Adipose tissue (tissue), 3 donors: ENCODE data around the gene NDUFAF8. TPM values are rescaled to one million over a fixed set of nuclear protein-coding genes. Genes with fewer than 3 reads are reported as not detected.

Experiments
- H3K27ac ChIP-seq: one replicate; pipeline ENCODE4 v1.5.1; 2013; ENCODE audit warnings: low read depth, low read length
- WGBS, 3 donors: extraction: QIAGEN DNeasy Blood & Tissue Kit; methylation state at CpG; one replicate each; pipeline ENCODE4 v1.1.7; 2013; 5-methylcytosine and 5-hydroxymethylcytosine counted together
- polyA plus RNA-seq, 3 donors: library from polyadenylated mRNA; stranded (reverse); fragments of 200-250 nt; gene quantifications; one replicate each; pipeline ENCODE4 v1.2.3, GENCODE V29; 2013
- donor health status: healthy with polysubstance abuse.
- donor health status: Bipolar disorder and iron deficiency.
- donor health status: healthy.

Gene NDUFAF8
- polyA plus RNA-seq, 3 donors: 17.7 to 56.3 (median 46.2) TPM

DNA sequence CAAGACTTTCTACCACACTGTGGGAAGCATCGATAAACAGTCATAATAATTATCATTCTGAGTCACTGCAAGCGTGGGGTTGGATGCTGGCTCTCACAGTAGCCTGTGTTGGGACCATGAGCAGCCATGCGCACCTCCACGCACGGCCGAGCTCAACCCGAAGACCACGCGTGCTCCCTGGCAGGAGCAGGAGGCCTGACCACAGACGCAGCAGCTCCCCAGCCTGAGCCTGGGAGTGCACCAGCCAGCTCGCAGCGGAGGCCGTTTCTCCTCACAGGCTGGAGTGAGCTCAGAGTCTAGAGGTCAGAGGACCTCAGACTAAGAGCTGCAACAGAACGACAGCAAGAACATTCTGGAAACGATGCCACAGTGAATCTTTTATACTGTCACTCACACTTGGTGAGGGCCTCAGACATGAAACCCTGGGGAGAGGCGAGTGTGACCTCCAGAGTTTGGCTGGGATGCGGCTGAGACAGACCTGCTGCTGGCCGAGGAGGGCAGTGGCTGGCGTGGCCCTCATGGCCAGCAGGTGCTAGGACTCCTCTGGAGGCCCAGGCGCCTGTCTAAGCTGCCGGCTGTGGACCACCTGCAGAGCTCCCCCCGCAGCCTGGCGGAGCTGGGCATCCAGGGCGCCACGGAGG, 6.0 kb downstream of the NDUFAF8 start:
- 84 to 86% (median 85%) methylated on average over 25 of the region's 25 CpGs for WGBS, 3 donors
- H3K27ac ChIP-seq: no peak overlapping the region

DNA sequence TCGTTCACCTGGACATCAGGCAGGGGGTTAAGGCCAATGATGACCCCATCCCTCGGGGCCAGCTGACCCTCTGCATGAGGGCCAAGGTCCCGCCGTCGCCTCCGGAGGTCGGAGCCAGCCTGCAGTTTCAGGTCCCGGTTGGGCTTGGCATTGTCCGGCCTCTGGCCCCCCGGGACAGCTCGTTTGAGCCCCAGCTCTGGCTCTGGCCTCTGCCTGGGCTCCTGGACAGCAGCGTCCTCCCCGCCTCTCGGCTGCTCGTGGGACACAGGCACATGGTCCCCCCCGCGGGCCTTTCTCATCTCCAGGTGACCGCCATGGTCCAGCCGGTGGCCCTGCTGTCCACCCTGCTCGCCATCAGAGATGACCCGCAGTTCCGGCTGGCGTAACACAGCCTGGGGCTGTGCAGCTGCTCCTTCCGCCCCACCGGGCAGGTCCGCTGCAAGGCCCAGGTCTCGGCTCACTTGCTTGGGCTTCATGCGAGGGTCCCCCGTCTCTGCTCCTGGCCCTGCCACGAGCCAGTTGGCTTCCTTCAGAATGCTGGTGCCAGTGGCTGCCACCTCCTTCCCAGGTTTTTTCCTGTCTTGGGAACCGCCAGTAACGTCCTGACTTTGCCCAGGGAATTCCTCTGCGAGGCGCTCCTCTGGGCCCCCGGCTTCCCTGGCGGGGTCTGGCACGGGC, 6.7 kb downstream of the NDUFAF8 start:
- no peak overlapping the region for H3K27ac ChIP-seq
- WGBS, 3 donors: 68 to 79% (median 77%) methylated on average over 34 to 37 of the region's 37 CpGs

DNA sequence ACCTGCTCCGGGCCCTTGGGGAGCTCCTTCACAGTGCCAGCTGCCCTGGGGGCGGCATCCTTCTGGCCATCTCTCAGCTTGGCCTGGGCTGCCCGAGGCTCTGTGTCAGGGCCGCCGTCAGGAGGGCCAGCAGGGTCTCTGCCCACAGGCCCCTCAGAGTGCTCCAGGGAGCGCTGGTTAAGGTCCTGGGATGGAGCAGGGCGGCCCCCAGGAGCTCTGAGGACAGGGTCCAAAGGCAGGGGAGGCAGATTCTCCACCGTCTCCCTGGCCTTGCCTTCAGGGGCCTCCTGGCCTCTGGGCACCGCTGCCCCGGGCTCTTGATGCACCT, 7.2 kb downstream of the NDUFAF8 start:
- 89 to 92% (median 90%) methylated on average over 10 of the region's 10 CpGs for WGBS, 3 donors
- H3K27ac ChIP-seq: no peak overlapping the region

DNA sequence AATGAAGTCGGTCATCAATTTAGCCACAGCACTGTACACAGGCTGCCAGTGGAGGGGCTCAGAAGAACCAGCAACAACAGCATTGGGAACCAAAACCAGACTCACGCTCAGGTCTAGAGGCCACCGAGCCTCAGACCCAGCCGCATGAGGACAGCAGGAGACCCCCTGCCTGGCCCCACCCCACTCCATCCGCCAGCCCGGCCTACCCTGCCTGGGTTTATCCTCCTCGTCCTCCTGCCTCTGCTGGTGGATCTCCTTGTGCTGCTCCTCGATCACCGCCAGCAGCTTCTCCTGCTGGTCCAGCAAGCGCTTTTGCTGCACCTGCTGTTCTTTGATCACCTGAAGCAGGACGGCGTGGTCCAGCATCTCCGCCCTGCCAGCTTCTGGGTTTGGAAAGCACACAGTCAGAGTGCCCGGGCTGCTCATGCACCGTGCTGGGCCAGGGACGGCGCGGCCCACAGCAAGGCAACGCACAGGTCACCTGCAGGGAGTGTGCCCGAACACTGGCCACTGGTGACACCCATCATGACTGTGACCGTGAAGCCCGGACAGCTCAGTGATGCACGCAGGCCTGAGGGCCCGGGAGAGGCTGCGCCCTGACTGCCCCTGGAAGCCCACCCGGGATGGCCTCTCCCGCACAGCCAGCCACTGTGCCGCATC, 7.7 kb downstream of the NDUFAF8 start:
- H3K27ac ChIP-seq: no peak overlapping the region
- WGBS, 3 donors: 93 to 96% (median 96%) methylated on average over 26 to 28 of the region's 28 CpGs

DNA sequence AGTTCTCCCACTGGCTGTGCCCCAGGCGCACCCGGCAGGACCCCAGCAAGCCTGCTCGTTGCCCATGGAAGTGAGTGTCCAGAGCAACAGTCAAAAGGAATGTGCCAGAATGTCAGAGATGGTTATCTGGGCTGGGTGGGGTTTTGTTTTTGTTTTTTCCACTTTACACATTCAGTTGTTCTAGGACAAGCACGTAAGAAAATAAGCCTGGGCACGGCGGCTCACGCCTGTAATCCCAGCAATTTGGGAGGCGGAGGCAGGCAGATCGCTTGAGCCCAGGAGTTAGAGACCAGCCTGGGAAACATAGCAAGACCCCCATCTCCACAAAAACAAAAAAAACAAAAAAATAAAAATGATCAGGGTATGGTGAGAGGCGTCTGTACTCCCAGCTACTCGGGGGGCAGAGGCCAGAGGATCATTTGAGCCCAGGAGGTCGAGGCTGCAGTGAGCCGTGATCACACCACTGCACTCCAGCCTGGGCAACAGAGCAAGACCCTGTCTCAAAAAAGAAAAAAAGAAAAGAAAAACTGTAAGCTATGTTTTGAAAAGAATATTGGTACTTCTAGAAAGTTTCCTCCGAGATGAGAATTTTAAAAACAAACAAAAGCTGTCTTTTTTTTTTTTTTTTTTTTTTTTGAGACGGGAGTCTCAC, 8.3 kb downstream of the NDUFAF8 start:
- WGBS, 3 donors: 93 to 95% (median 93%) methylated on average over 14 of the region's 15 CpGs

DNA sequence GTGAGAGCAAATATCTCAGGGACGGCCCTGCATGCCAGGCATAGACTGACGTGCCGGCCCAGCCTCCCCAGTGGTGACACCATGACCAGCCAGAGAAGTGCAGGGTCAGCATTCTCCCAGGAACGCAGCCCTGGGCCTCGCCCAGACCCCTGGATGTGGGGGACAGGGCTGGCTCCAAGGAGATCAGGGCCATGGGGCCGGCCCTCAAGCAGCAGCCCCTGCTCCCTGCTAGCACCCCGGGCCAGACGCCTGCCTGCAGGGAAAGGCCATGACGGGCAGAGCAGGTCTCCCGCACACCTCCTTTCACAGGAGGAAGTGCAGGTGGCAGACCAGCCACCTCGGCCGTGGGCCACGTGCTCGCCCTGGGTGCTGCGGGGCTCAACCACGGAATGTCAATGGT, 9.5 kb downstream of the NDUFAF8 start:
- no peak overlapping the region for H3K27ac ChIP-seq
- WGBS, 3 donors: 84 to 89% (median 86%) methylated on average over 16 of the region's 16 CpGs

More for the DNA sequence above, 8.3 kb downstream of the NDUFAF8 start:
- no peak overlapping the region for H3K27ac ChIP-seq

DNA sequence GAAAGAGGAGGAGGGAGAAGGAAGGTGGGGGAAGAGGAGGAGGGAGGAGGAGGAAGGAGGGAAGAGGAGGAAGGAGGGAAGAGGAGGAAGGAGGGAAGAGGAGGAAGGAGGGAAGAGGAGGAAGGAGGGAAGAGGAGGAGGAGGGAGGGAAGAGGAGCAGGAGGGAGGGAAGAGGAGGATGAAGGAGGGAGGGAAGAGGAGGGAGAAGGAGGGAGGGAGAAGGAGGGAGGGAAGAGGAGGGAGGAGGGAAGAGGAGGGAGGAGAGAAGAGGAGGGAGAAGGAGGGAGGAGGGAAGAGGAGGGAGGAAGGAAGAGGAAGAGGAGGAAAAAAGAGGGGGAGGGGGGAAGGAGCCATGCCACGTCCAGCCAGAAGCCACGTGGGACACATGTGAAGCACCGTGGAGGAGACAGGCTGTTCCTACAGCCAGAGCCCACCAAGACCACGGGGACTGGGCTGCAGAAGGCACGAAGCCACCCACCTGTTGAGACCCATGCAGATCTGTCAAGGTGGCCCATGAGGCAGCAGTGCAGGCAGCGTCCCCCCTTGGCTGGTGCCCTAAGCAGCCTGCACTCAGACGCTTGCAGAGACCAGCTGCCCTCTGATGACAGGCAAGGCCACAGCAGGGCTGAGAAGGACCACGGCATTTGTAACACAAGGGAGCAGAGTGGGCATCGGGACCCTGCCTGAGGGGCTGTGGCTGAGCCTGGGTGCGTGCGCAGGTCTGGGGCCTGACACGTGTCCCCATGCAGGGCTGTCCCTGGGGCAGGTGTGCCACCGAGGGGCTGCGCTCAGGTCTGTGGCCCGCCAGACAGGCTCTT, 10.3 kb downstream of the NDUFAF8 start:
- 87 to 92% (median 92%) methylated on average over 15 of the region's 15 CpGs for whole genome bisulfite sequencing, 3 donors
- H3K27ac ChIP-seq: no peak overlapping the region

DNA sequence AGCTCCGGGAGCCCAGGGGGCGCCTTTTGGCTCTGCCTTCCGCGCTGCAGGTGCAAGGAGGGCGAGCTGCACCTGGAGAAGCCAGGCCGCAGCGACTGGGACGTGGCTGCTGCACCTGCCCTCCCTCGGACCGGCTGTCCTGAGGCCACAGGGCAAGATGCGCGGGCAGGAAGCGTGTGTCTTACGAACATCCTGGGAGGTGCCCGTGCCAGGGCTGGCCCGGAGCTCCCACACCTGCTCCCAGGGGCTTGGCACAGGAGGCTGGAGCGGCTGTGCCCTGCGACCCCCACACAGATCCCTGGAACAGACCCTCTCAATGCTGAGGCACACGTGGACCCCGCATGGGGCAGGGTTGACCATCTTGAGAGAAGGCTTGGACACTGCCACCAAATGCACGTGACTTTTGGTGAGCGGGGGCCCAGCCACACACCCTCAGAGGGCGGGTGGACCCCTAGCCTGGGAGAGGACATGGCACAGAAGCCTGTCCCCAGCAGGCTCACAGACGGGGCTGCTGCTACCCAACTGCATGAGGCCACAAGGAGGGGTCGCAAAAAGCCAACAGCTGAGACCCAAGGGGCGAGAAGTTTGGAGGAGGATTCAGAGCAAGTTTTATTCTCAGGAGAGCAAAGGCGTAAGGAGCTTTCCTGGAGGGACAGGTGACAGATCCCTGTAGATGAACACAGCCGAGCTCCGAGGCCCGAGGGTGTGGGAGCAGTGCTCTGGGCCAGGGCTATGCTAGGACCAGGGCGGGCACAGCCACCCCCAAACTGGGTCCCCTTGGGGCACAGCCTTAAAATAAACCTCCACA, 11.4 kb downstream of the NDUFAF8 start:
- H3K27ac ChIP-seq: no peak overlapping the region
- WGBS, 3 donors: 90 to 93% (median 90%) methylated on average over 31 of the region's 31 CpGs

DNA sequence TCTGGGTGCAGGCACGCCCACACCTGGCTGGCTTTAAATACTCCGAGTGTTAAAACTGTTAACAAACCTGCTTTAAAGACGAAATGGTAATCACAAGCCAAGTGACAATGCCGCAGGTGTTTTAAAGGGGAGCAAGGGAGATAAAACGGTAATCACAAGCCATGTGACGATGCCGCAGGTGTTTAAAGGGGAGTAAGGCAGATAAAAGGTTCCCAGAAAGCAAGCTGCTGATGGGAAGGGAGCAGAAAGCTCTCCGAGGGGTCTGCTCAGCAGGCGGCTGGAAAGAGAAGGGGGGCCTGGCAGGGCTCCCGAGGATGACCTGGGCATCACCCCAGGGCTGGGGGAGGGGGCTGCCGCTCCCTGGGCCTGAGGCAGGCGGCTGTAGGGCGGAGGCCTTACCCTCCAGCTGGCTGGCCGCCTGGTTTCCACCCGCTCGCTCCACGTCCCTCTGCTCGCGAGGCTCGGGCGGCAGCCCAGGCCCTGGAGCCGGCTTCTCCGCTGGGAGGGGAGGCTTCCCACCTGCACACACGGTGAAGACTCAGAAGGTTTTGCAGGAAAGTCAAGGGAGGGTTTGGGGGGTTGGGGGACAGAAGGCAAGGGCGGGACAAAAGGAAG, 12.1 kb downstream of the NDUFAF8 start:
- no peak overlapping the region for H3K27ac ChIP-seq
- WGBS, 3 donors: 75 to 86% (median 77%) methylated on average over 23 to 25 of the region's 25 CpGs

DNA sequence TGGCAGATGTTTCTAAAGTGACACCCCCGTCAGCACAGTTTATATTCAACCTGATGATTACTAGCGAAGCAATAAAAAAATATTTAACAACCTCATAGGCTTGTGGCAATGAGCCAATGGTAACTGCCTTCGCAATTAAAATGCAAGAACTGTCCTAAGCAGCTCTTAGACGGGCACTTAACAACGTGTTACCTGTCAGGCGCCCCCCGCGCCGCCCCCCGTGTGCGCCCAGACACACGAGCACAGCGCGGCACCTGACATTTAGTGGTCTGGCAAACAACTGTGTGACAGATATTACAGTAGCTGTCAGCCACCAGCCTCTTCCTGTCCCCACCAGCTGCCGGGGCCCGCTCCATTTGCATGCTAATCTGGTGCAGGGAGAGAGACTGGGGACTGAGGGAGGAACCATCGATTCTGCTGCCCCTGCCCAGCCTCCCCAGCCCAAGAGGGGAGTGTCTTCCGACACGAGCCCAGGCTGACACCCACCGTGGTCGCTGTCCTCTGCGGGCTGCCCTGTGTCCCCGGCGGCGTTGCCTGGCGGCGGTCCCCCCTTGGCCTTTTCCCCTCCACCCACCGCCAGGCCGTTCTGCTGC, 12.7 kb downstream of the NDUFAF8 start:
- 83 to 88% (median 84%) methylated on average over 29 of the region's 29 CpGs for WGBS, 3 donors
- no peak overlapping the region for H3K27ac ChIP-seq

DNA sequence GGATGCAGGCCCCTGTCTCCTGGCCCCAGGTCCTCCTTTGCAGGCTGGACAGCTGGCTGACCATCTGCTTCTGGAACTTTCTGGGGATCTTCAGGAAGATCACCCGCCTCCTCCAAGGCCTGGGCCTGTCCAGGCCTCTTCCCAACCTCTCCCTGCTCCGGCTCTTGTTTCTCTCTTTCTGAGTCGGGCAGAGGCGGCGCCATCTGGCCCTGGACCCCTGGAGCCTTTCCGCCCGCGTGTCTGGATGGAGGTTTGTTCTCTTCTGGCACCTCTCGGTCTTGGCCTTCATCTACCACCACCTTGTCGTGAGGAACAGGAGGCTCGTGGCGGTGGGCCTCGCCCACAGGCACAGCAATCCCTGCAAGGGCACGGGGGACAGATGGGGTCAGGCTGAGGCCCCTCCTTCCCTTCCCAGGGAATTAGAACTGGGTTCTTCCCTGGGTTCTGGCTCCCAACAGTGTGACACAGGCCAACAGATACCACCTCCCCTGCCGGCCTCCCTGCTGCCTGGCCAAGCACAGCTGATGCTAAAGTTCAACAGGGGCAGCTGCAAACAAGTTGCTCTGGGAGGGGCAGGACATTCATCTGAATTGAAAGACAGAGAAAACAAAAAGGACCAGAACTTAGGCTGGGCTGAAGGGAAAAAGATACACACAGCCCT, 13.3 kb downstream of the NDUFAF8 start:
- 85 to 90% (median 89%) methylated on average over 15 of the region's 15 CpGs for WGBS, 3 donors
- H3K27ac ChIP-seq: no peak overlapping the region

DNA sequence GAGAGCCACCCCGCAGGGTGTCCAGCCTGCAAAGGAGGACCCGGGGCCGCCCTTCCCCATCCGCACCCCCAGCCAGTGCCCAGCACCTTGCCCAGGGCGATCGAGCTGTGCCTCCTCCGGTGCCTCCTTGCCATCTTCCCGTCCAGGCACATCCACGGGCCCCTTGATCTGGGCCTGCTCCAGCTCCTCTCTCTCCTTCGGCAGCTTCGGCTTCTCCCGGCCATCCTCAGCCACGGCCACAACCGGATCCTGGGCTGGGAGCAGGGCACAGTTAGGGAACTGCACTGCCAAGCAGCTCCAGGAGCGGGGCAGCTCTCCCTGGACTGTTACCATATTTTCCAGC, 13.8 kb downstream of the NDUFAF8 start:
- 74 to 80% (median 79%) methylated on average over 13 to 15 of the region's 15 CpGs for WGBS, 3 donors
- no peak overlapping the region for H3K27ac ChIP-seq

DNA sequence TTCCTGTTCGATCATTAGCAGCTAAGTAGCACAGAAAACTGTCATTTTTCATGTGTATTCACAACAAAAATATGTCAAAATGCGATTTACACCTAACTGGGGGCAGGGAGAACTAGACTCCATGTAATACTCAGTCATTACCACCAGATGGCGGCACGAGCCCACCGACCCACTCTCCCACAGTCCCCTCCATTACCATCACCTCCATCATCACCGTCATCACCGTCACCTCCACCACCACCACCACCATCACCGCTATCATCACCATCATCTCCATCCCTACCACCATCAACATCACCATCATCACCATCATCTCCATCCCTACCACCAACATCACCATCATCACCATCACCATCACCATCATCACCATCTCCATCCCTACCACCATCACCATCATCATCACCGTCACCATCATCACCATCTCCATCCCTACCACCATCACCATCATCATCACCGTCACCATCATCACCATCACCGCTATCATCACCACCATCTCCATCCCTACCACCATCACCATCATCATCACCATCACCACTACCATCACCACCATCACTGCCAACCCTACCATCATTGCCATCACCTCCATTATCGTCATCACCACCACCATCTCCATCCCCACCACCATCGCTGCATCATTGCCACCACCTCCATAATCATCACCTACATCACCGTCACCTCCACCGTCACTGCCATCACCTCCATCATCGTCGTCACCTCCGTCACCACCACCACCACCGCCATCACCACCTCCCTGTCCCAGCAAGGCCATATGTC, 14.4 kb downstream of the NDUFAF8 start:
- 62 to 64% (median 63%) methylated on average over 19 of the region's 19 CpGs for WGBS, 3 donors
- H3K27ac ChIP-seq: no peak overlapping the region

DNA sequence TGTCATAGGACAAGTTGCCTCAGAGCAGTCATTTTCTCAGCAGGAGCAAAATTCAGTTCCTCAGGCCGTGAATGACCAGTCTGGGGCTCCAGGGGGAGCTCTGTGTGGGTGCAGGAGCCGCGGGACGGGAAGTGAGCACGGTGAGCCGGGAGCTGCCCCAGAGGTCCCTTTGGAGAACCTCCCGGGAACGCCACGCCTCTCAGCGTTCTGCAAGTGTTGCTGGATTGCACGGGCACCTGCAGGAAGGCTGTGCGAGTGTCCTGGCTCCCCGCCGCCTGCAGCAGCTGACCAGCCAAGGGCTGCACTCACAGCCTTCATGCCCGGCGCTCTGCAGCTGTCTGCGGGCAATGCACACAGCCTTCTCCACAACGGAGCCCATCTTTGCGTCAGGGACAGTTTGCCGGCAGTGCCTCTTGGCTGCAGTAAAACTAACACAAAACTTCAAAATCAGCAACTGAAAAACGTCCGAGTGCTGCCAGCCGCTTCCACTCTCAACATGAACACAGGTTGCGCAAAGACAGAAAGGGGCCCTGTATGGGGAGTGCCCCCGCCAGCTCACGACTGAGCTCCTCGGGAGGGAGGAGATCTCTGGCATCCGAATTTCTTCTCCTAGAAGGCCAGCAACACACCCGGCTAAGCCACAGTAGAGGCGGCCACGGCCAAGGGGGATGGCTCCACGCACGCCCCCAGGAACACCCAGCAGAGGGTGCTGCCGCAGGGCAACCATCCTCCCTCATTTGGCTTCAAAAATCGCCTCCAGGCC, 16.0 kb downstream of the NDUFAF8 start:
- 24 to 27% (median 27%) methylated on average over 35 of the region's 35 CpGs for WGBS, 3 donors
- H3K27ac ChIP-seq: no peak overlapping the region

DNA sequence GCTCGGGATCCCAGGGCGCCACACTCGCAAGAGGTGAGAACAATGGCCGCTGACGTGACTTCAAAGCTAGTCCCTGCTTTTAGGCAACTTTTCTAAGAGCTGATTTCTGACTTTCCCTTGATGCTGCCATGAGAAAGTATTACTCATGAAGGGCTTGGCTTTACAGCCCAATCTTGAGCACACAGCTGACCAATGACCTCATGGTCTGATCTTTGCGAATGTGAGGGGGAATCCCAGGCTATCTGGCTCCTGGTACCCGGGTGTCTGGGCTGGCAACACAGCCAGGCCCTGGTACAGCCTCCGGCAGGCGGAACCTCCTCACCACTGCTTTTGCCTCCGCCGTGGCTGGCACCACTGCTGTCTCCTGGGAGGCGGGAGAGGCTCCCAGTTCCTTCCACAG, 17.5 kb downstream of the NDUFAF8 start:
- 79 to 83% (median 79%) methylated on average over 12 of the region's 12 CpGs for WGBS, 3 donors
- no peak overlapping the region for H3K27ac ChIP-seq
